Astrocyte (in vitro differentiated cells and primary cell): ENCODE data around the gene MAST1.

Experiments used
- EZH2 ChIP-seq: IDR thresholded peaks from 2 replicates; pipeline ENCODE4 v1.6.1; 2012; ENCODE audit warnings: mild to moderate bottlenecking, low read length, inconsistent platforms; ENCODE audit not compliant: insufficient read depth
- TF ChIP-seq, protein P1 (sequence below): IDR thresholded peaks from 2 replicates; pipeline ENCODE4 v1.5.1; 2011; ENCODE audit warnings: low read depth, mild to moderate bottlenecking, inconsistent platforms, low read length, moderate library complexity; ENCODE audit not compliant: insufficient read depth

DNA sequence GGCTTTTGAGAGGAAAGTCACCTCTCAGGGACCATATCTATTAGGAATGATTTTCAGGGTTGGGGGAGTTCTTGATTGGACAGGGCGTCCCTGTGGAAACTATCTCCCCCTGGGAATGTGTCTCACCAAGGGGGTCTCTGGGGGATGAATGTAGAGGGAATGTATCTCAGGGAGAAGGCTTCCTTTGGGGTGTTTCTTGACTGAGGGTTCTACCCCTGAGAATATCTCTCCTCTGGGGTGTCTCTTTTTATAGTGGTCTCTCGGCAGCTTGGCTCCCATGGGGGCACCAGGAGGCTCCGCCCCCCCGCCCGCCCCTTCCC is 4.9 kb upstream of the MAST1 start:
- TF ChIP-seq, protein P1, sequence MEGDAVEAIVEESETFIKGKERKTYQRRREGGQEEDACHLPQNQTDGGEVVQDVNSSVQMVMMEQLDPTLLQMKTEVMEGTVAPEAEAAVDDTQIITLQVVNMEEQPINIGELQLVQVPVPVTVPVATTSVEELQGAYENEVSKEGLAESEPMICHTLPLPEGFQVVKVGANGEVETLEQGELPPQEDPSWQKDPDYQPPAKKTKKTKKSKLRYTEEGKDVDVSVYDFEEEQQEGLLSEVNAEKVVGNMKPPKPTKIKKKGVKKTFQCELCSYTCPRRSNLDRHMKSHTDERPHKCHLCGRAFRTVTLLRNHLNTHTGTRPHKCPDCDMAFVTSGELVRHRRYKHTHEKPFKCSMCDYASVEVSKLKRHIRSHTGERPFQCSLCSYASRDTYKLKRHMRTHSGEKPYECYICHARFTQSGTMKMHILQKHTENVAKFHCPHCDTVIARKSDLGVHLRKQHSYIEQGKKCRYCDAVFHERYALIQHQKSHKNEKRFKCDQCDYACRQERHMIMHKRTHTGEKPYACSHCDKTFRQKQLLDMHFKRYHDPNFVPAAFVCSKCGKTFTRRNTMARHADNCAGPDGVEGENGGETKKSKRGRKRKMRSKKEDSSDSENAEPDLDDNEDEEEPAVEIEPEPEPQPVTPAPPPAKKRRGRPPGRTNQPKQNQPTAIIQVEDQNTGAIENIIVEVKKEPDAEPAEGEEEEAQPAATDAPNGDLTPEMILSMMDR, result no peak
- TF ChIP-seq EZH2, result no peak
